PC-3 (cell line): ENCODE measurements around the gene PFKL. TPM values are rescaled to one million over a fixed set of nuclear protein-coding genes. Genes with fewer than 3 reads are reported as not detected.

ENCODE experiments used
- ATAC-seq: fragments of 200-7000 bp; cut with Tn5 transposase; 2 replicates; pipeline ENCODE4 v1.9.1; 2020; ENCODE audit warnings: mild to moderate bottlenecking, moderate library complexity
- BruUV-seq: library from RNA; stranded (reverse); fragments of 400-500 nt; replicated peaks from 2 replicates; lab custom pipeline; 2021; lab: Mats Ljungman, UMichigan
- CTCF ChIA-PET: fragments of 300-600 bp; sonication (Branson Sonifier 250); formaldehyde crosslinking; loops from one replicate; lab custom pipeline; 2022; ENCODE audit warnings: antibody characterized with exemption; lab: Charles Lee
- POLR2A ChIA-PET: fragments of 300-600 bp; sonication (Branson Sonifier 250); formaldehyde crosslinking; loops from one replicate; lab custom pipeline; 2022; ENCODE audit warnings: antibody characterized with exemption; ENCODE audit not compliant: unreplicated experiment; lab: Charles Lee
- DNase-seq: peaks from one replicate; pipeline ENCODE4 v3.0.0-alpha.2; 2015
- H2AFZ ChIP-seq: fragments of 300-600 bp; sonication (generic); 2 replicates; pipeline ENCODE4 v1.6.0; 2016; ENCODE audit warnings: antibody characterized with exemption, low read length
- H3F3A ChIP-seq: fragments of 300-600 bp; sonication (generic); one replicate; pipeline ENCODE4 v1.6.0; 2017; ENCODE audit warnings: antibody characterized with exemption, low read length, control low read depth, mild to moderate bottlenecking; ENCODE audit not compliant: unreplicated experiment
- H3K27ac ChIP-seq: fragments of 300-600 bp; sonication (generic); 2 replicates; pipeline ENCODE4 v1.5.1; 2016; ENCODE audit warnings: mild to moderate bottlenecking, low read length
- H3K27me3 ChIP-seq: fragments of 300-600 bp; sonication (generic); 2 replicates; pipeline ENCODE4 v1.6.1; 2016; ENCODE audit warnings: low read length, mixed read lengths
- H3K36me3 ChIP-seq: fragments of 300-600 bp; sonication (generic); 2 replicates; pipeline ENCODE4 v1.6.1; 2016; ENCODE audit warnings: low read depth, mixed run types, low read length, mixed read lengths
- H3K4me1 ChIP-seq: fragments of 300-600 bp; sonication (generic); 2 replicates; pipeline ENCODE4 v1.5.1; 2016; ENCODE audit warnings: low read length; ENCODE audit not compliant: insufficient read depth
- H3K4me2 ChIP-seq: fragments of 300-600 bp; sonication (generic); 2 replicates; pipeline ENCODE4 v1.6.0; 2016; ENCODE audit warnings: low read length
- H3K4me3 ChIP-seq: fragments of 300-600 bp; sonication (generic); 2 replicates; pipeline ENCODE4 v1.5.1; 2016; ENCODE audit warnings: mild to moderate bottlenecking, low read length, mixed read lengths
- H3K79me2 ChIP-seq: fragments of 300-600 bp; sonication (generic); 2 replicates; pipeline ENCODE4 v1.6.1; 2017; ENCODE audit warnings: low read length, mixed read lengths
- H3K9ac ChIP-seq: fragments of 300-600 bp; sonication (generic); 2 replicates; pipeline ENCODE4 v1.6.0; 2016; ENCODE audit warnings: mild to moderate bottlenecking, low read length
- H3K9me2 ChIP-seq: fragments of 300-600 bp; sonication (generic); replicated peaks from 2 replicates; pipeline ENCODE4 v1.6.1; 2016; ENCODE audit warnings: mixed run types, low read length, mixed read lengths
- H3K9me3 ChIP-seq: fragments of 300-600 bp; sonication (generic); 2 replicates; pipeline ENCODE4 v1.6.1; 2016; ENCODE audit warnings: low read length, mixed read lengths
- H4K20me1 ChIP-seq: fragments of 300-600 bp; sonication (generic); 2 replicates; pipeline ENCODE4 v1.6.1; 2016; ENCODE audit warnings: low read length, mixed read lengths
- CTCF ChIP-seq: fragments of 300-600 bp; sonication (generic); conservative IDR thresholded peaks from 2 replicates; pipeline ENCODE4 v1.5.1; 2017; ENCODE audit warnings: antibody characterized with exemption, low read depth, mild to moderate bottlenecking, low read length
- EZH2 ChIP-seq: fragments of 300-600 bp; sonication (generic); IDR thresholded peaks from one replicate; pipeline ENCODE4 v1.6.1; 2017; ENCODE audit warnings: antibody characterized with exemption, mild to moderate bottlenecking, low read length; ENCODE audit not compliant: unreplicated experiment
- EZH2phosphoT487 ChIP-seq: fragments of 300-600 bp; sonication (generic); IDR thresholded peaks from 2 replicates; pipeline ENCODE4 v1.6.1; 2018; ENCODE audit warnings: mild to moderate bottlenecking, antibody characterized with exemption, low read length, borderline replicate concordance
- intact Hi-C: fragments of 100-400 bp; cut with micrococcal nuclease; formaldehyde crosslinking; loops from 2 replicates; pipeline ENCODE4 v1.9.0; 2023
- total RNA-seq: library from RNA; depleted of rRNA; stranded (reverse); fragments of >200 nt; gene quantifications from 2 replicates; pipeline ENCODE4 v1.2.3, GENCODE V29; 2014

PFKL gene
- total RNA-seq, 1 experiment from 2014 or later = 223 TPM

DNA sequence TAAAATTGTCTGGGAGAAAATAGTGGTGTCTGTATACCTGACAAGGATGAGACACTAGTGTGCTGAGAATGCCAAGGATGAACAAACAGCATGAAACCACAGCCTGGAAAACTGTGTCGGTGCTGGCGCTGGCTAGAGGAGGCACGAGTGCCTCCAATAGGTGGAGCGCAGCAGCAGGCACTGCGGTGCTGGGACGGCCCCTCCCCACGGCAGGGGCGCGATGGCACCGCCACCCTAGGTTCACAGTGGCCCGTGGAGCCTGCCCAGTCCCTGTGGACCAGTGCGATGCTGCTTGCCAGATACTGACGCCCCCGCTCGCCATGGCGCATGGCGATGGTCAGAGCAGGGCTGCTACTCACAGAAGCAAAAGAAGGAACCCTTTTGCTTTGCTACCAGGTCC, 32.5 kb downstream of the PFKL start:
- no peak for ATAC-seq

GRCh38 chr21:44332965-44333364, 33.1 kb downstream of the PFKL start:
- Histone ChIP-seq H3K27ac (no peak overlapping the region), H3K9me3 (no peaks in the 10 kb centered on the region), H3F3A (no peaks in the 10 kb centered on the region), H3K4me2 (no peak overlapping the region), H3K36me3 (no peaks in the 10 kb centered on the region; the same call in 1 of the 2 replicates), H3K9me2 (no peaks in the 10 kb centered on the region), H3K79me2 (no peaks in the 10 kb centered on the region), H4K20me1 (no peaks in the 10 kb centered on the region), H3K27me3 (no peaks in the 10 kb centered on the region), H3K4me1 (peaks cover 2% of the 10 kb centered on the region; the same call in 1 of the 2 replicates), H3K9ac (no peak overlapping the region), H3K4me3 (no peak overlapping the region), H2AFZ (no peak overlapping the region)
- intact Hi-C loops = loop anchor here (10.0 kb wide), 1 partner anchor 122 kb away; the partner anchor contains the start of gene LRRC3
- TF ChIP-seq CTCF (no peak), EZH2phosphoT487 (no peak), EZH2 (no peak)
- DNase-seq (no peak), ATAC-seq (no peak)
- ChIA-PET POLR2A (no interaction called here), CTCF (no interaction called here)
- no TSS peak for BruUV-seq

More for the DNA sequence above, 32.5 kb downstream of the PFKL start:
- ChIA-PET CTCF (no interaction called here), POLR2A (no interaction called here)
- no peak for DNase-seq
- Histone ChIP-seq H3K4me1 (no peaks in the 10 kb centered on the region), H3K9me2 (no peaks in the 10 kb centered on the region), H3K4me2 (no peak overlapping the region), H3K9me3 (no peaks in the 10 kb centered on the region), H3K79me2 (no peaks in the 10 kb centered on the region), H3K4me3 (no peak overlapping the region), H3K27ac (no peak overlapping the region), H3K27me3 (no peaks in the 10 kb centered on the region), H3K9ac (no peak overlapping the region), H3K36me3 (no peaks in the 10 kb centered on the region; the same call in 1 of the 2 replicates), H2AFZ (no peak overlapping the region), H3F3A (no peaks in the 10 kb centered on the region), H4K20me1 (no peaks in the 10 kb centered on the region)
- no TSS peak for BruUV-seq
- TF ChIP-seq EZH2phosphoT487 (no peak), EZH2 (no peak), CTCF (no peak)
- intact Hi-C loops = loop anchor here (10.0 kb wide), 1 partner anchor 122 kb away; the partner anchor contains the start of gene LRRC3
